GM20000 (cell line): Measurements from ENCODE around the gene ETFRF1.

Experiments used
- DNase-seq: peaks from one replicate; pipeline ENCODE4 v3.0.0; 2012; ENCODE audit warnings: low spot score
- TF ChIP-seq, protein P1 (sequence below): IDR thresholded peaks from 2 replicates; pipeline ENCODE4 v1.5.1; 2012; ENCODE audit warnings: mild to moderate bottlenecking, control low read depth; ENCODE audit errors: extremely low read depth, missing control alignments

Gene ETFRF1

DNA sequence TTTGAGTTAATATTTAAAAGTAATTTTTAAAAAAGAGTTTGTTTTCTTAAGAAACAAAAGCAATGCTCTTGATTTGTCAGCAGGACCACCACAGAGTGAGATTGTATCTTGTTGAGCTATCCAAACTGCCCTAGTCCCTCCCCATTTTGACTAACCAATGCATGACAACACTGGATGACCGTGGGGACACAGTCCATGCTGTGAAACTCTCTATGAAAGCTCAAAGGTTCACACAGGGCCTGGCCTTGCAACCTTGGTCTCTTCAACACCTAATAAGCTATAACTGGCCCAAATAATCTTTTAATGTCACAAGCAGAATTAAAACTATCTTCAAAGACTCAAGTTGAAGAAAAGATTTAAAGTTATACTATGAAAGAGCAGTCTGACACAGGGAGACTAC, 13.5 kb downstream of the ETFRF1 start:
- DNase-seq = no peak
- TF ChIP-seq, protein P1, sequence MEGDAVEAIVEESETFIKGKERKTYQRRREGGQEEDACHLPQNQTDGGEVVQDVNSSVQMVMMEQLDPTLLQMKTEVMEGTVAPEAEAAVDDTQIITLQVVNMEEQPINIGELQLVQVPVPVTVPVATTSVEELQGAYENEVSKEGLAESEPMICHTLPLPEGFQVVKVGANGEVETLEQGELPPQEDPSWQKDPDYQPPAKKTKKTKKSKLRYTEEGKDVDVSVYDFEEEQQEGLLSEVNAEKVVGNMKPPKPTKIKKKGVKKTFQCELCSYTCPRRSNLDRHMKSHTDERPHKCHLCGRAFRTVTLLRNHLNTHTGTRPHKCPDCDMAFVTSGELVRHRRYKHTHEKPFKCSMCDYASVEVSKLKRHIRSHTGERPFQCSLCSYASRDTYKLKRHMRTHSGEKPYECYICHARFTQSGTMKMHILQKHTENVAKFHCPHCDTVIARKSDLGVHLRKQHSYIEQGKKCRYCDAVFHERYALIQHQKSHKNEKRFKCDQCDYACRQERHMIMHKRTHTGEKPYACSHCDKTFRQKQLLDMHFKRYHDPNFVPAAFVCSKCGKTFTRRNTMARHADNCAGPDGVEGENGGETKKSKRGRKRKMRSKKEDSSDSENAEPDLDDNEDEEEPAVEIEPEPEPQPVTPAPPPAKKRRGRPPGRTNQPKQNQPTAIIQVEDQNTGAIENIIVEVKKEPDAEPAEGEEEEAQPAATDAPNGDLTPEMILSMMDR = no peak

DNA sequence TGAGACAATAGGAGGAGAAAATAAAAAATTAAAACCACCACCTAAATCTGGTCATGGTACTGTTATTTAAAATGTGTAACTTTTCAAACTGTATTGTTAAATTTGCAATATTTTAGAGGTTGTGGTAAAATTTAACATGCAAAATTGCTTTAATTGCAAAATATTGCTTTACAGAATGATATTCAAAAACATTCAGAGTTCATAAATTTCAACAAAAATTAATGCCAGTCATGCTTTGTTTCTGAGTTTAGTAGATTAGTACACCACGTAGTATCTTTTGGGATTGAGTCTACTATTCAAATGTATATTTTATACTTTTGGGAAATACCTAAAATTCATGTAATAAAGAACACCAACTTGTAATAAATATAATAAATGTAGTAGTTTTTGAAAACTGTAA, 18.3 kb downstream of the ETFRF1 start:
- no peak for DNase-seq
- TF ChIP-seq, protein P1 = no peak

DNA sequence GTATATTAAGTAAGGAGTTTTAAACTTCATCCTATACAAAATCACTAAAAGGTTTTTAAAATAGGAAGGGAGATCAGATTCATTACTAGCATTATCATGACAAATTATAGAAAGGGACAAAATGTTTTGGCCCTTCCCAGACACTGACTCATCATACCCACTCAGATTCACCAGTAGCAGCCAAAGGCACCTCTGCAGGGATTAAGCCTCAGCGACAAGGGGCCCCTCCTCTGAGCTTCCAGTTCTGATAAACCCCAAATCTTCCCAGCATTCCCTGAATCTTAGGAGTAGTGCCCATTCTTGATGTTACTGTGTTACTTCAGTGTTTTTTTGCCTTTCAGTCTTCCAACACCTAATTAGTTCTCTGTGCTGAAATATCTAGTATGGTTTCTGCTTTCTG, 41.2 kb downstream of the ETFRF1 start:
- DNase-seq = no peak
- TF ChIP-seq, protein P1 = no peak

DNA sequence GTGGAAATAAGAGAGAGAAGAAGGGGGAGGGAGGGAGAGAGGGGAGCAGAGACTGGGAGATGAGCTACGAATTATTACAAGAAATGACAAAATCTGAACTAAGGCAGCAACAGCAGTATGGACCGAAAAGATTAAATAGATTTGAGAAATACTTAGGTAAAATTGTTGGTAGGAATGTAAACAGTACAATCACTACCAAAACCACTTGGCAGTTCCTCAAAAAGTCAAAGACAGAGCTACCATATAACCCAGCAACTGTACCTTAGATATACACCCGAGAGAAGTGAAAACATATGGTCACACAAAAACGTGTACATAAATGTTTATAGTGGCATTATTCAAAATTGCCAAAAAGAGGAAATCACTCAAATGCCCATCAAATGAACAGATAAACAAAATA, 41.6 kb downstream of the ETFRF1 start:
- DNase-seq = no peak
- TF ChIP-seq, protein P1 = no peak

DNA sequence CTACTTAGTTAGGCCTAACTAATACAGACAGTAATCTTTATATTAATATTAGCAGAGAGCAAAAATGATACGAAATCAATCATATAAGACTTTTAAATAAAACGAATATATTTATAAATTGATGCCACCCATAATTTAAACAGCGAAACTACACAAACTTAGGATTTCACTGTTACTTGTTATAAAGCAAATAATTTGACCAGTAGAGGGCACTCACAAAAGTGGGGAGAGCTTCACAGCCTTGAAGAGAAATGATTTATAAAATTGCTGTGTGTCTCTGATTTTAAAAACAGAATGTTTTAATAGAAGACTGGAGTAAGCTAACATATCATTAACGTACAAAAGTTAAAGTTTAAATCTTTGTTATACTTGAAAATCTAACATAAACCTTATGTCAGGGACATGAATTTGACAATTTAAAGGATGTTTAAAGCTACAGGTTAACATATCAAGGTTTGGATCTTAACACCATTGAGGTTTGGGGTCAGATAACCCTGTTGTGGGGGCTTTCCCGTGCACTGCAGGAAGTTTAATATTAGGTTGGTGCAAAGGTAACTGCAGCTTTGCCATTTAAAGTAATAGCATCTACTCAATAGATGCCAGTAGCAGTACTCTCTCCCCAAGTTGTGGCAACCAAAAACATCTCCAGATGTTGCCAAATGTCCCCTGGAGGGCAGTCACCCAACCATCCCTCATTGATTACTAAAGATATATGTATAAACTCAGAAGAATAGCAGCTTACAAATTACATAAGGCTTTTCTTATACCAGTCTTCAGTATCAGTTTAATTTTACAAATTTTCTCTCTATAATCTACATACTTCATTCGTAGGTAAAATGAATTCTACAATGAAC, 46.4 kb downstream of the ETFRF1 start:
- TF ChIP-seq, protein P1 = peak; percentile 31
- DNase-seq = peak; percentile 32

DNA sequence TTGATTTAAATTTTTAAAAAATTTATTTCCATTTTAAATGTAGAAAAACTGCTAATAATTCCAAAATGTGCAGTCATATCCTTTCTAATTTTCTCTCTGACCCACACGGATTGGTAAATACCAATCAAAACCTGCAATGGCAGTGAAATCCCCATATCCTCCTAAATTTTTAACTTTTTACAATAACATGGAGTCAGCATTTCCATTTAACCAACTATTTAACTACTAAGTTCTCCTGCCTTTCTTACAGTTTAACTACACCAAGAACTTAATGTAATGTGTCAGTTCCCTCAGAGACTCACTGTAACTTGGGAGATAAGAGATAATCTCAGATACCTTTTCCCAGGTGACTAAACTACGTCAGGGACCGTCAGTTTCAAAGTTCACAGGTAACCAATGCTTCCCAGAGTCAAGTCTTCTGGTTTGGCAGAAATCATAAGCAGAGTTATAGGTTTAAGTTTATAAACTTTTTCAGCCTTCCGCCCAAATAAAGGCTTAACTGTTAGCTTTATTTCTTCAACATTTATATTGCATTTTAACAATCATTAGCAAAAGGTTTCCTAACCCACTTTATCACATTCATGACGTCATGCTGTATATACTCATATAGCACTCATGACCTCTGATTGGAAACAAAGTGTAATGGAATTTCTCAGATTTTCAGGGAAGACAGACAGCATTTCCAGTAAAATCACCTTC, 48.1 kb downstream of the ETFRF1 start:
- TF ChIP-seq, protein P1 = no peak
- no peak for DNase-seq

DNA sequence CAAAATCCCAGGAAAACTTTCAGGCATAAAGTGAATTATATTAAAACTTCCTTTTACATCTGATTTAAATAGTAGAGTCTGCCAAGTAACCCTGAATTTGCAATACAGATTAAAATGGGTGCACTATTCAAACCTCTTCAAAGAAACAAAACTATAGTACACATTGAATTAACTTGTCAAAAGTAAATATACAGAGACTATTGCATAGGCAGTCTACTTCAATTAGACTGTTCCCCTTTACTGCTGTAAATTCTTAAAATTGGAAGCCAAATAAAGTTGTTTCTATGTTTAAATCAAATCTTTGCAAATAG, 48.6 kb downstream of the ETFRF1 start:
- TF ChIP-seq, protein P1 = no peak
- DNase-seq = no peak
